22Rv1 (cell line): ENCODE data around the gene USP15.

Experiments used
- H3K27ac ChIP-seq: fragments of 450-650 bp; 2 replicates; pipeline ENCODE4 v1.5.1; 2017
- CTCF ChIP-seq: fragments of 450-650 bp; IDR thresholded peaks from 2 replicates; pipeline ENCODE4 v1.5.1; 2017; ENCODE audit warnings: mild to moderate bottlenecking
- ZFX ChIP-seq: fragments of 450-650 bp; IDR thresholded peaks from 2 replicates; pipeline ENCODE4 v1.6.1; 2017; ENCODE audit warnings: antibody characterized with exemption, borderline replicate concordance

Gene USP15

GRCh38 chr12:62370189-62370588 lies 110.0 kb downstream of the USP15 start:
- H3K27ac ChIP-seq: no peak overlapping the region
- TF ChIP-seq ZFX (no peak), CTCF (no peak)

GRCh38 chr12:62371661-62372060 lies 111.5 kb downstream of the USP15 start:
- TF ChIP-seq CTCF (no peak), ZFX (no peak)
- H3K27ac ChIP-seq: no peak overlapping the region

- no peak overlapping the region for H3K27ac ChIP-seq
- no peak for TF ChIP-seq CTCF
- no peak for TF ChIP-seq ZFX
Measured at GRCh38 chr12:62372134-62372533, 111.9 kb downstream of the USP15 start.

- no peak overlapping the region for H3K27ac ChIP-seq
- TF ChIP-seq CTCF (no peak), ZFX (no peak)
Measured at GRCh38 chr12:62372825-62373224, 112.6 kb downstream of the USP15 start.

GRCh38 chr12:62375603-62376002 lies 115.4 kb downstream of the USP15 start:
- H3K27ac ChIP-seq: no peak overlapping the region
- no peak for TF ChIP-seq ZFX
- TF ChIP-seq CTCF: no peak

GRCh38 chr12:62379026-62379722 lies 119.0 kb downstream of the USP15 start:
- no peak for TF ChIP-seq CTCF
- no peak for TF ChIP-seq ZFX
- no peak overlapping the region for H3K27ac ChIP-seq

GRCh38 chr12:62379723-62380045 lies 119.5 kb downstream of the USP15 start:
- no peak overlapping the region for H3K27ac ChIP-seq
- TF ChIP-seq CTCF (no peak), ZFX (no peak)
